ENCODE results near the gene ATP8B3. TPM values are rescaled to one million over a fixed set of nuclear protein-coding genes. Genes with fewer than 3 reads are reported as not detected.
A peak's percentile ranks its signal among the peaks of the same experiment; 100 is the strongest.

ATP8B3 gene
- total RNA-seq, 4 donors from 2014 or later, result 0.30 to 1.2 (median 0.66) TPM

DNA sequence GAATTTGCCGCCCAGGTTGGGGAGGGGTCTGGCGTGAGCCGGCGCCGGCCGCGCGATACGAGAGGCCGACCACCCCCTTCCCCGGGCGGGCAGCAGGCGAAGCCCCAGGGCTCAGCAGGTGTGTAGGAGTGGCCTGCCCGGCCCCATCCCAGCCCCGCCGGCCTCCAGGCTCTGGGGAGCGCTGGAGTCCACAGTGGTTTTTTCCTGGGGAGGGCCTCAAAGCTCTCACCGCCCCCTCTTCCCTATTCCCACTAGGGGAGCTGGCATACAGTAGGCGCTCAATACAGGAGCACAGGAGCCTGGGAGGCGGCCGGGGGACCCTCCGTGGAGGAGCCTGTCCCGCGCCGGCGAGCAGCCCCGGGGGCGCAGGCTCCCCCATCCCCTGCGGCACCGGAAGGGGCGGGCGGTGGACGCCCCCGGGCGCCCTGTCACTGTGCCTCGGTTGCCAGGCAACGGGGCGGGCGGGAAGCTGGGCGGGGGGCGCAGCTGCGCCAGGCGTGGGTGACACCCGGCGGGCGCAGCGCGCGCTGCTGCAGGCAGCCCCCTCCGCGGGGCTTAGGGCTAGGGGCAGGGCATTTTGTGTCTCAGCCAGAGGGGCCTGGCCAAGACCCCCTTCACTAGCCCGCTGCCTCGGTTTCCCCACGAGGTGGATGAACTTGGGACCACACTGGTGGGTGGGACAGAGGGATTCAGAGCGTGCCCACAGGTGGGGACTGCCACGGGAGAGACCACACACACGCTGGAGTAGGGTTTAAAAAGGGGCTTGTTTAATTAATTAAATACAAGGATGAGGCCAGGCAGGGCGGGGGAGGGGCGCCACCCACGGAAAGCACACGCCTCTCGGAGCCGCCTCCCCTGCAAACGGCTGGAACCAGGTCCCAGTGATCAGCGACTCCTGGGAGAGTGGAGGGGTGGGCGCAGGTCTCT lies 39.8 kb upstream of the ATP8B3 start:
- no peak for TF ChIP-seq POLR2A (IDR thresholded peaks at IDR 0.05)
- TF ChIP-seq, protein P1, sequence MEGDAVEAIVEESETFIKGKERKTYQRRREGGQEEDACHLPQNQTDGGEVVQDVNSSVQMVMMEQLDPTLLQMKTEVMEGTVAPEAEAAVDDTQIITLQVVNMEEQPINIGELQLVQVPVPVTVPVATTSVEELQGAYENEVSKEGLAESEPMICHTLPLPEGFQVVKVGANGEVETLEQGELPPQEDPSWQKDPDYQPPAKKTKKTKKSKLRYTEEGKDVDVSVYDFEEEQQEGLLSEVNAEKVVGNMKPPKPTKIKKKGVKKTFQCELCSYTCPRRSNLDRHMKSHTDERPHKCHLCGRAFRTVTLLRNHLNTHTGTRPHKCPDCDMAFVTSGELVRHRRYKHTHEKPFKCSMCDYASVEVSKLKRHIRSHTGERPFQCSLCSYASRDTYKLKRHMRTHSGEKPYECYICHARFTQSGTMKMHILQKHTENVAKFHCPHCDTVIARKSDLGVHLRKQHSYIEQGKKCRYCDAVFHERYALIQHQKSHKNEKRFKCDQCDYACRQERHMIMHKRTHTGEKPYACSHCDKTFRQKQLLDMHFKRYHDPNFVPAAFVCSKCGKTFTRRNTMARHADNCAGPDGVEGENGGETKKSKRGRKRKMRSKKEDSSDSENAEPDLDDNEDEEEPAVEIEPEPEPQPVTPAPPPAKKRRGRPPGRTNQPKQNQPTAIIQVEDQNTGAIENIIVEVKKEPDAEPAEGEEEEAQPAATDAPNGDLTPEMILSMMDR (IDR thresholded peaks at IDR 0.05), result no peak
- H3K4me3 ChIP-seq (ENCODE audit: low read depth, poor library complexity, severe bottlenecking), result no peak overlapping the region
- 13 to 21% methylated on average over 51 to 55 of the region's 66 CpGs for WGBS, 2 donors
- intact Hi-C loops (cut with DNase I; ENCODE audit: low total_unique reads), result no loop called here
- DNase-seq (ENCODE audit: low spot score in 2 of 2), result no peak

DNA sequence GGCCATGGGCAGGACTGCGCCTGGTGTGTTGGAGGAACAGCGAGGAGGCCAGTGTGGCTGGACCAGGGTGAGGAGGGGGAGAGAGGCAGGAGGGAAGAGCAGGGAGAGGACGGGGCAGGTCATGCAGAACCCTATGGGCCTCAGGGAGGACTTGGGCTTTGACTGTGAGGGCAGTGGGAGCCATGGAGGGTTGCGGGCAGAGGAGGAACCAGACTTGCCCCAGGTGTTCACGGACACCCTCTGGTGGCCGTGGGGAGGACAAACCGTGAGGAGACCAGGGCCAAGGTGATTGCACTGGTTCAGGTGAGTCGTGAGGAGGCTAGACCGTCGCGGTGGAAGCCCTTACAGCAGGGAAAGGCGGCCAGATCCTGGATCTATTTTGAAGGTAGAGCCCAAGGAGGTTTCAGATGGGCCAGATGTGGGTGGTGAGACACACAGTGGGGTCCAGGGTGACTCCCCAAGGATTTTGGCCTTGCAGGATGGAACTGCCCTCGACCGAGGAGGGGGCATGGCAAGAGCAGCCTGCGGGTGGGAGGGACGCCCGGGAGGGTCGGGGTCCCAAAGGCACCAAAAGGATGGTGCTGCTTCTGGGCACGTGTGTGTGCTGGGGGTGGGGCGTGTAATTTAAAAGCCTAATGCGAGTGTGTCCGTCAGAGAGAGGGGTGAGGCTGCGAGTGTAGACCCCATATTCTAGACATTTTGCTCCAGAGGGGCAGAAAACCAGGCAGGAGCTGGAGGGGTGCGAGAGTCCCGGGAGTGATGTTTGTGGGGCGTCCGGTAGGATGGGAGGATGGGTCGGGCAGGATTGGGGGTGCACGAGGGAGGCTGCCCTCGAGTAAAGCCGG lies 39.0 kb upstream of the ATP8B3 start:
- 69 to 72% methylated on average over 31 of the region's 31 CpGs for WGBS, 2 donors
- H3K4me3 ChIP-seq (ENCODE audit: low read depth, poor library complexity, severe bottlenecking), result no peak overlapping the region
- intact Hi-C loops (cut with DNase I; ENCODE audit: low total_unique reads), result no loop called here
- TF ChIP-seq, protein P1 (IDR thresholded peaks at IDR 0.05), result no peak
- no peak for TF ChIP-seq POLR2A (IDR thresholded peaks at IDR 0.05)
- no peak for DNase-seq (ENCODE audit: low spot score in 2 of 2)

DNA sequence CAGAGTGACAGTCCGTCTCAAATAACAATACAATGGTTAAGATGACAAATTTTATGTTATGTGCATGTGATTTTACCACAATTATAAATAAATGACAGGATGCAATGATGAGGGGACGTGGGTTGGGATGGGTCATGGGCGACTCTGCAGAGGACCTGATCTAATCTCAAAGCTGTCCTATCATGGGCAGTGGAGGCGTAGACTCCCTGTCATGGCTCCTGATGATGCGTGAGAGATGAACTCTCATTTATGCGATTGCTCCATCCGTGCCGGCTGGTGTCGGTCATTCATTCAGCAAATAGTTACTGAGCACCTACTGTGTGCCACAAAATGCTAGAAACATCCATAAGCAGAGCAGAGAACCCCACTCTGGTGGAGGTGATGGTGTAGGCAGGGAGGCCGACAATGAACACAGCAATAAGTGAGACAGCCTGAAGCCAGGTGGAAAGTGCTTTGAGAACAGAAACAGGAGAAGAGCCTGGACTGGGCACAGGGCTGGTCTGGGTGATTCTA lies 37.9 kb upstream of the ATP8B3 start:
- no peak overlapping the region for H3K4me3 ChIP-seq (ENCODE audit: low read depth, poor library complexity, severe bottlenecking)
- WGBS, 2 donors, result 82 to 85% methylated on average over 10 of the region's 10 CpGs
- no peak for TF ChIP-seq POLR2A (IDR thresholded peaks at IDR 0.05)
- TF ChIP-seq, protein P1 (IDR thresholded peaks at IDR 0.05), result no peak
- no peak for DNase-seq (ENCODE audit: low spot score in 2 of 2)
- intact Hi-C loops (cut with DNase I; ENCODE audit: low total_unique reads), result no loop called here

DNA sequence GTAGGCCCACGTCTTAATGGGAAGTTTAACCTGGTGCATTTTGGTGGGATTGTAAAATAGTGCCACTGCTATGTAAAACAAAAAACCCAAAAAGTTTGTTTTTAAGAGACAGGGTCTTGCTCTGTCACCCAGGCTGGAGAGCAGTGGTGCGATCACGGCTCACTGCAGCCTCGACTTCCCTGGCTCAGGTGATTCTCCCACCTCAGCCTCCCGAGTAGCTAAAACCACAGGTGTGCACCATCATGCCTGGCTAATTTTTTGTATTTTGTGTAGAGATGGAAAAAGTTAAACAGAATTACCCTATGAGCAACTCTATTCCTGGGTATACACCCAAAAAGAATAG lies 37.0 kb upstream of the ATP8B3 start:
- intact Hi-C loops (cut with DNase I; ENCODE audit: low total_unique reads), result no loop called here
- 64 to 67% methylated on average over 5 of the region's 5 CpGs for WGBS, 2 donors
- no peak overlapping the region for H3K4me3 ChIP-seq (ENCODE audit: low read depth, poor library complexity, severe bottlenecking)
- no peak for DNase-seq (ENCODE audit: low spot score in 2 of 2)
- TF ChIP-seq POLR2A (IDR thresholded peaks at IDR 0.05), result no peak
- TF ChIP-seq, protein P1 (IDR thresholded peaks at IDR 0.05), result no peak

DNA sequence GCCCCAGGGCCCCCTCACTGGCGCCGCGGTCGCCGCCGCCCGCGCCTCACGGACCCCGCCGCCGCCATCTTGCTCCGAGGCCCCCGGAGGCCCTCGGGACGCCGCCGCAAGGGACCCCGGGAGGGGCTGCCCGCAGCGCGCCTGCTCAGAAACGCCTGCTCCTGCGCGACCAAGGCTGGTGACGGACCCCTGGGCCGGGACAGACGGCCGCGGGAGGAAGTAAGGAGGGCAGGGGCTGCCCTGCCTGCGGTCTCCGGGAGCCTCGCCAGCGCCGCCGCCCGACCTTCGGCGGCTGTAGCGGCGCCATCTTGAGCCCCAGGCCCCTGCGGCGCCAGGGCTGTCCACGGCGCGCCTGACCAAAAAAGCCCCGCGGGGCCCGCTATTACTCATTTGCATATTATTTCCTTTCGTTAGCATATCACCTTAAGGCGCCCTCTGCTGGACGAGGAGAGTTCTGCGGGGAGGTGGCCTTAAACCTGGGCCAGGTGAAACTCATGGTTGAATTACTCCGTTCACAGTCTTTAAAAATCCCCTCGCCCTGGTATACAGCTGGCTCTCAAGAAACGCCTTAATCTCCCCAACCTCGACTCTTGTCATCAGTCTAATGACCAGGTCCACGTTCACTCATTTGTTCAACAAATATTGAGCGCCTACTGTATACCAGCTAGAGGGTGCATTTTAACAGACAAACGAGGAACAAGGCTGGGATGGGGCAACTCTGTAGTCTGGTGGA lies 36.5 kb upstream of the ATP8B3 start, which contains the start of gene REXO1:
Gene REXO1, minus strand, starts transcription at position 85 of the 733 bp plus-strand sequence. CDS start 125 bp downstream, outside the sequence.
- peak; percentile 95 to 99 for DNase-seq (ENCODE audit: low spot score in 2 of 2)
- 4 to 7% methylated on average over 20 to 34 of the region's 60 CpGs for WGBS, 2 donors

More for the DNA sequence above, 36.5 kb upstream of the ATP8B3 start, which contains the start of gene REXO1:
- intact Hi-C loops (cut with DNase I; ENCODE audit: low total_unique reads), result no loop called here
- H3K4me3 ChIP-seq (ENCODE audit: low read depth, poor library complexity, severe bottlenecking), result peak within 1 kb of the TSS; percentile 91
- no peak for TF ChIP-seq POLR2A (IDR thresholded peaks at IDR 0.05)
- TF ChIP-seq, protein P1 (IDR thresholded peaks at IDR 0.05), result peak in 1 of 3 donors; percentile 86
